NCI-H2196 treated with DMSO at 0.1 percent for 48 hours (cell line): ENCODE measurements around the gene PPP2R5C.

ENCODE experiments used
- DNase-seq: peaks from one replicate; lab custom pipeline; 2025; ENCODE audit not compliant: unreplicated experiment; lab: John Stamatoyannopoulos, UW

The PPP2R5C gene

DNA sequence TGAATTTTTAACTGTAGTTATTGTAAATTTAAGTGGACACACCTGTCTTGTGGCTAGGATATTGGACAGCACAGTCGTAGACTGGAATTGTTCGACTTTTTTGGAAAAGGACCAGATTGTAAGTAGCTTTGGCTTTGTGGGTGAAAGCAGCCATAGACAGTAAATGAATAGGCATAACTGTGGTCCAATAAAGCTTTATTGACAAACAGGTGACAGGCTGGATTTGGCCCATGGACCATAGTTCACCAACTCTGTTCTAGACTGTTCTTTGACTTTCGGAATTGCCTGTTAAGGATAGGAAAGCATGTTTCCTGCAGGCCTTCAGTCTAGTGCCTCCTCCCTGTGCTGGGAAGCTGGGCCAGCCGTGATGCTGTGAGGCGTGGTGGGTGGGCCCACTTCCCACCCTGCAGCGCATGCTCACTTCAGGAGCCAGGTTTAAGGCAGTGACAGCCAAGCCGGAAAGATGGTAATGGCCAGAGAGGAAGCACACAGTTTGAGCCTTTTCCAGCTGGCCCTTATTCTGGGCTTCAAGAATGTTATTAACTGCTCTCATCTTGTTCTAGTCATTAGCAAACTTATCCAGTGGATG, 51.8 kb downstream of the PPP2R5C start:
- no peak for DNase-seq

DNA sequence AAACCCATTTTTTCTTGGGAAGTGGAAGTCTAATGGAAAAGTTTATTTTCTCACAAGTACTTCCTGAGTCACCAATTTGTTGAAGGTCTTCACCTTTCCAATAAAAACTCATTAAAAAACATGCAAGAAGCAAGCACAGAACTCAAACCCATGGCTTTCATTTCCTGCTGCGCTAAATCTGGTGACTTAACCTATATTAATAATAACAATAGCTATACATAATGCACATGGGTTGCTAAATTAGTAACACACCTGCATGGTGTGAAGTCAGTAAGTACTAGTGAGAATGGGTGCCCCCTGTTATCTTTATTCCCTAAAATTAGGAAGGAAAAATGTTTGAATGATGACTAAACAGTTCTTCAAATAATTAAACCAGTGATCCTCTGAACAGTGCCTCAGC, 52.3 kb downstream of the PPP2R5C start:
- DNase-seq, result no peak

GRCh38 chr14:101814934-101815333, 53.4 kb downstream of the PPP2R5C start:
- no peak for DNase-seq

DNA sequence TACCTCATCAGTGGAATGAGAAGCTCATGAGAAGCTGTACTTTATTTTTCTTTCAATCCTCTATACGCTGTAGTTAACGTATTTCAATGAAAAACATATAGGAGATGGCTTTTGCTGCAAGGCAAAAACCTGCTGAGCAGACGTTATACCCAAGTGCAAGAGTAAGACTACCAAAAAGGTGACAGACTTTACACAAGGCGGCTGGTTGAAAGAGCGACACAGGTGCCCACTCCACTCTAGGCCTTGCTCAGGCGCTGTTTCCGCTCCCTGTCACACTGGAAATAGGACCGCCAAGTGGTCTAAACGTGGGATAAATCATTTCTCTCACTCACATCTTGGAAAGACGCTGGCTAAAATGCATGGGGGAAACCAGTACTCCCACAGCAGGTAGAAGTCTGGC, 54.5 kb downstream of the PPP2R5C start:
- no peak for DNase-seq

DNA sequence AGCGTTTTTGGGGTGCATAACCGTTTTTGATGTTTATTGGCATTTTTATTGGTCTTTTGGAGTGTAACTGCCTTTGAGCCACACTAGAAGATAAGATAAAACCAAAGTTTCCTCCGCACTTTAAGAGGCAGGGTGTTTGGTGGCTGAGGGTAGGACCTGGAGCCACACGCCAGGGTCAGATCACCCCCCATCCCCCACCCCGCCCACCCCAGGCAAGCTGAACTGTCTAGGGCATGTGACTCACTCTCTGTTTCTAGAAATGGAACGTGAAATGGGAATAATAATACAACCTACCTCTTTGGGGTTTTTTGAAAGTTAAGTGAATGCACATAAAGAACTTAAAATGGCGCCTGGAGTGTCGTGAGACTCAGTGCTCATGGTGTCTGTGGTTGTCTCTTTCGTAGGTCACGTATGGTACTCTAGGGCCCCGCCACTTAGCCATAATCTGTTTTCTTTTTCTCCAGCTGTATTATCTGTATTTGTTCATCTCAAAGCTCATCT, 56.0 kb downstream of the PPP2R5C start:
- DNase-seq, result no peak

- no peak for DNase-seq
Measured at GRCh38 chr14:101819251-101819990, 57.9 kb downstream of the PPP2R5C start.

DNA sequence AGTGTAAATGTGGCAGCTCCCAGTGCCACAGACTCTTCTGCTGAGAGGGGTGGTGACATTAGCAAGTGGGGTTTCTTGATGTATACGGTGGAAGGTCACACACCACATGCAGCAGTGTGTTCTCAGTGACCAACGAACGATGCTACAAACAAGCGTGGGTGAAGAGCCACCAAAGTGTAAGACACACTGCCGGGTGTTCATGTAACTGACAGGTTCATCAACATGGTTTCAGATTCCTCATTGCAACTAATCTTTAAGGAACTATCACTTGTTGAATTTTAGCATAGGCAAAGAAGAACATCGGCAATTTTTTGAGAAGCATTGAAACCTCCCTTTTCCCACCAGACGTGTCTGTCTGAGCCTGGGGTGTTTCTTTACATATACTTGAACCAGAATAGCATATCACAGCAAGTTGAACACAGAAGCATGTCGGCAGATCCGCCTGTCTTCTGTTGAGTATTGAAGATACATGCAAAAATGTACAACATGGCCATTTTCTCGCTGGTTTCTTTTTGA, 58.8 kb downstream of the PPP2R5C start:
- no peak for DNase-seq

GRCh38 chr14:101821528-101821927, 60.0 kb downstream of the PPP2R5C start:
- no peak for DNase-seq

GRCh38 chr14:101823066-101823465, 61.6 kb downstream of the PPP2R5C start:
- no peak for DNase-seq

GRCh38 chr14:101823511-101824120, 62.1 kb downstream of the PPP2R5C start:
- no peak for DNase-seq

- no peak for DNase-seq
Measured at GRCh38 chr14:101824339-101824727, 62.8 kb downstream of the PPP2R5C start.

DNA sequence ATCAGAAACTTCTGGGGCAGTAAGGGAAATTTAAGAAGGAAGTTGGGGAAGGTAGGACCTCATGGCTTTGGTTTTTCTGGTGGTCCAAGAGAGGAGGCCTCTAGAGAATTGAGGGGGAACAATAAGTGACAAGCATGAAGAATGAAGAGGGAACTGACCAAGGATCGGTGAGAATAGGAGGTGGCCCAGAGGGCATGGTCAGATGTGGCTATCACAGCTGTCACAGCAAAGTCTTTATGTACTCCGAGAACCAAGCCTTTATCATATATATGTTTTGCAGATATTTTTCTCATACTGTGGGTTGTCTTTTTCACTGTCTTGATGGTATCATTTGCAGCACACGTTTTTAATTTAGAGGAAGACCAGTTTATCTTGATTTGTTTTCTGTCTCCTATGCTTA, 64.3 kb downstream of the PPP2R5C start:
- no peak for DNase-seq

- no peak for DNase-seq
Measured at GRCh38 chr14:101826351-101826750, 64.8 kb downstream of the PPP2R5C start.

GRCh38 chr14:101827286-101827685, 65.8 kb downstream of the PPP2R5C start:
- no peak for DNase-seq

GRCh38 chr14:101828046-101828445, 66.5 kb downstream of the PPP2R5C start:
- DNase-seq, result no peak

DNA sequence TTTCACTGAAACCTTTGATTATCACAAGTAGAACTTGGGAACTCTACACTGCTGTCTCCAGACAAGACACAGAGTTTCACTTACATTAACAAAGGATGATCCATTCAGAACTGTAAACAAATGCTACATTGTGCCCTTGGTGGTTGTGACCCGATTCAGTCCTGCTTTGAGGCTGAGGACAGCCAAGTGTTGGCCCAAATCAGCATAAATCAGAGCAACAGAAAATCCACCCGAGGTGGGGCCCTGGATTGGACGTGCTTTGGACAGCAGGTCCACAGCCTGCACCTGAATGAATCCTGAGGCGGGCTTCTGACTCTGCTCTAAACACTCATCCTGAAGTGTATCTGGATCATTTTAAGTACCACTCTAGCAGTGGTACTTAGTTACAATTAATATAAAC, 68.8 kb downstream of the PPP2R5C start:
- no peak for DNase-seq

DNA sequence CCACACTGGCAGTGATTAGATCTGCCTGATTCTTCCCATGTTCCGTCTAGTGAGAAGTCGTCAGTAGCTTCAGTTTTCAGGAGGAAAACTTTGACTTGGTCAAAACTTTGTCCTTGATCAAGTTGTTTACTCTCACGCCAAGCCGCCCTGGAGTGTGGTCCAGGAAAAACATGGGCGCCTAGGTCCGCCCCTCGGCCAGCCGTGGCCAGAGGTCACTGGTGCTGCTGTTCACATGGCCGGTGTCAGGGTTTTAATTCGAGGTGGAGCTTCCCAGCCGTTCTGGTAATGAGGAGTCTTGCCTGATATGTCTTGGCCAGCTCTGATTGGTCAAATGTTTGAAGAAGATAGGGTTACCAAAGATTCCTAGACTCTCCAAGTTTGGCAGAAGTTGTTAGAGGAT, 71.5 kb downstream of the PPP2R5C start:
- DNase-seq, result no peak

- DNase-seq, result no peak
Measured at GRCh38 chr14:101834397-101834796, 72.9 kb downstream of the PPP2R5C start.

DNA sequence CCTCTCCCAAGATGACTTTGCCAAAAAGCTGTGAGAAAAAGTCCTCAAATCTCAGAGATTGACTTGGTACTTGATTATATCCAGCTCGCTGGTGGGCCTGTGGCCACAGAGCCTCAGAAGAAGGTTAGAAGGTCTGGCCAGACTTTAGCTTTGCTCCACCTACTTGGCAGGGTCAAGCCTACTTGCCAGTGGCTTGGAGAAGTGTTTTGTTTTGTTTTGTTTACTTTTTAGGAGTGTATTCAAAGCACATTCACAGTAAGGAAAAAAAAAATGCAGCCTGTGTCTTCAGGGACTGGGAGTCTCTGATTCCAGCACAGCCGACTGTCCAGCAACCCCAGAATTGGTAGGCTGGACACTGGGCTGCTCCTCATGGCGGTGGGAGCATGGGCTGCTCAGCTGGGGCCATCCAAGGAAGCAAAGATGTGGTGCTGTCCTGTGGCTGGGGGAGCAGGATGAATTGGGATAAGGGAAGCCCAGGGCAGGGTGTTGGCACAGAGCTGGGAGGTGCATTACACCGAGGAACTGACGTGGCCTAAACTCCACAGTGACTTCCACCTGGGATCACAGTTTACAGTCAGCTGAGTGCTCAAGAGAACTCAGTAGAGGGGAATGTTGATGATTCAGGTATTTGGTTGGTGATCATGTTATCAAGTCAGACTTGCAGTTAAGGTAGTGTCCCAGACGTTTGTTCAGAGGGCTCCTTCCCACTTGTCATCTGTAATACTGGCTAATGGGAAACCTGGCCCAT, 73.5 kb downstream of the PPP2R5C start:
- no peak for DNase-seq

DNA sequence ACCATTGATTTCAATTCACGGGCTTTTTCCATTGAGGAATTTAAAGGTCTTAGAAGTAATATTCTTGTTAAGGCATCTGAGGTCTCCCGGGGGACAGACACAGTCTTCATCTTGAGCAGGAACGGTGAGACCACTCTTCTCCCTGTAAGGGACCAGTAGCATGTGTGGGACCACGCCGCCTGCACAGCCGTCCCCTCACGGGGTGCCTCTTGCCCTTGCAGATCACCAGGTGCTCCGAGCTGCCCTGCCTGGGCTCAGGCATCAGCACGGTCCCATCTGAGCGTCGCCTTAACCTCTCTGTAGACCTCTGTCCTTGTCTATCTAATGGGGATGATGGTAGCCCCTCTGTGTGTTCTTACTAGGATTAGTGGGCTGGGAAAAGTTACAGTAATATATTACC, 74.1 kb downstream of the PPP2R5C start:
- DNase-seq, result no peak

- no peak for DNase-seq
Measured at GRCh38 chr14:101836135-101836534, 74.6 kb downstream of the PPP2R5C start.
